MCF 10A (cell line): ENCODE measurements around the gene BRD7. TPM values are rescaled to one million over a fixed set of nuclear protein-coding genes. Genes with fewer than 3 reads are reported as not detected.

ENCODE experiments used
- BruUV-seq: library from RNA; stranded (reverse); fragments of 400-500 nt; replicated peaks from 2 replicates; lab custom pipeline; 2021; lab: Mats Ljungman, UMichigan
- CTCF ChIA-PET: fragments of 300-600 bp; sonication (Branson Sonifier 250); formaldehyde crosslinking; extraction: SDS; loops from one replicate; lab custom pipeline; 2021; ENCODE audit warnings: antibody characterized with exemption, inconsistent platforms; lab: Yijun Ruan, JAX
- POLR2A ChIA-PET: fragments of 300-600, 350-650 bp; sonication (Branson Sonifier 250); formaldehyde crosslinking; extraction: SDS; loops from one replicate; lab custom pipeline; 2020; ENCODE audit warnings: antibody characterized with exemption, inconsistent platforms; lab: Yijun Ruan, JAX
- DNase-seq: peaks from one replicate; pipeline ENCODE4 v3.0.0-alpha.2; 2018; ENCODE audit not compliant: unreplicated experiment
- H3K27ac Mint-ChIP-seq: one replicate; pipeline ENCODE4 v1.8.0; 2022; ENCODE audit warnings: mild to moderate bottlenecking, low read depth, mixed read lengths; ENCODE audit not compliant: unreplicated experiment
- H3K27me3 Mint-ChIP-seq: one replicate; pipeline ENCODE4 v1.8.0; 2022; ENCODE audit warnings: mixed read lengths; ENCODE audit not compliant: insufficient read depth, unreplicated experiment
- H3K36me3 Mint-ChIP-seq: one replicate; pipeline ENCODE4 v1.8.0; 2022; ENCODE audit warnings: mild to moderate bottlenecking, moderate library complexity, mixed read lengths; ENCODE audit not compliant: insufficient read depth, unreplicated experiment
- H3K4me1 Mint-ChIP-seq: one replicate; pipeline ENCODE4 v1.8.0; 2022; ENCODE audit warnings: mixed read lengths; ENCODE audit not compliant: insufficient read depth, unreplicated experiment
- H3K4me3 Mint-ChIP-seq: one replicate; pipeline ENCODE4 v1.8.0; 2022; ENCODE audit warnings: mild to moderate bottlenecking, moderate library complexity, mixed read lengths; ENCODE audit not compliant: unreplicated experiment
- H3K9me3 Mint-ChIP-seq: one replicate; pipeline ENCODE4 v1.8.0; 2022; ENCODE audit warnings: mixed read lengths; ENCODE audit not compliant: unreplicated experiment
- intact Hi-C: fragments of 100-400 bp; cut with micrococcal nuclease; formaldehyde crosslinking; loops from 2 replicates; pipeline ENCODE4 v1.14.1; 2022
- total RNA-seq: library from RNA; stranded (reverse); gene quantifications from 2 replicates; pipeline ENCODE4 v1.2.3, GENCODE V29; 2022
- TF ChIP-seq, protein P1 (sequence below): fragments of 200-600 bp; IDR thresholded peaks from one replicate; pipeline ENCODE4 v1.8.0; 2022; ENCODE audit warnings: antibody characterized with exemption, mild to moderate bottlenecking; ENCODE audit not compliant: unreplicated experiment

The BRD7 gene
- total RNA-seq, 1 experiment from 2014 or later, result 75.9 TPM

DNA sequence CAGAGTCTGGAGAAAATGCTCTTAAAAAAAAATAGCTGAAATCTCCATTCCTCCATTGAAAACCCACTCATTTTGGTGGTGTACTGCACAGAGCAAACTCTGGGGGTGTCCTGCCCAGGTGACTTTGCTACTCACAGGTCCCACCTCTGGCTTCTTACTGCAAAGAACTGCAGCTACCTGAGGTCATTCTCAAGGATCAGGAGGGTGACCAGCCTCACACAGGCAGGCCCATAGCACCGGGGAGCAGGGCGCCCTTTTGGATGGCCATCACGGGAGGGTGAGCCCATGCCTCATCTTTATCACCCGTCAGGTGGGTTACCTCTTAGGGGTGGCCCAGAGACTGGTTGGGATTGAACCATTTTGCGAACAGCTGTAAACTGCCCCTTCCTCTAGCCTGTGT lies 32.6 kb upstream of the BRD7 start:
- no TSS peak for BruUV-seq
- peaks cover 19% of the 10 kb centered on the region for H3K4me1 Mint-ChIP-seq

DNA sequence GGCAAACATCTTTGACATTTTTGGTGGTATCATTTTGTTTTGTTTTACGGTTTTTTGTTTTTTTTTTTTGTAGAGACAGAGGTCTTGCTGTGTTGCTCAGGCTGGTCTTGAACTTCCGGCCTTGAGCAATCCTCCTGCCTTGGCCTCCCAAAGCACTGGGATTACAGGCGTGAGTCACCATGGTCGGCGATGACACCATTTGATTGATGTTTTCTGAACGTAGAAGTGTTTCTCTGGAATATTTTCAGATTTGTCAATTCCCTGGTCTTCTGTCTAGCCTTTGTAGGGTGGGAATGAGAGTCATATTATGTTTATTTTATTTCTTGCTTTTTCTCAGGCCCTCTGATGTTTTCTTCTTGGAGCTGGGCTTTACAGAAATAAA lies 32.2 kb upstream of the BRD7 start:
- TF ChIP-seq, protein P1, sequence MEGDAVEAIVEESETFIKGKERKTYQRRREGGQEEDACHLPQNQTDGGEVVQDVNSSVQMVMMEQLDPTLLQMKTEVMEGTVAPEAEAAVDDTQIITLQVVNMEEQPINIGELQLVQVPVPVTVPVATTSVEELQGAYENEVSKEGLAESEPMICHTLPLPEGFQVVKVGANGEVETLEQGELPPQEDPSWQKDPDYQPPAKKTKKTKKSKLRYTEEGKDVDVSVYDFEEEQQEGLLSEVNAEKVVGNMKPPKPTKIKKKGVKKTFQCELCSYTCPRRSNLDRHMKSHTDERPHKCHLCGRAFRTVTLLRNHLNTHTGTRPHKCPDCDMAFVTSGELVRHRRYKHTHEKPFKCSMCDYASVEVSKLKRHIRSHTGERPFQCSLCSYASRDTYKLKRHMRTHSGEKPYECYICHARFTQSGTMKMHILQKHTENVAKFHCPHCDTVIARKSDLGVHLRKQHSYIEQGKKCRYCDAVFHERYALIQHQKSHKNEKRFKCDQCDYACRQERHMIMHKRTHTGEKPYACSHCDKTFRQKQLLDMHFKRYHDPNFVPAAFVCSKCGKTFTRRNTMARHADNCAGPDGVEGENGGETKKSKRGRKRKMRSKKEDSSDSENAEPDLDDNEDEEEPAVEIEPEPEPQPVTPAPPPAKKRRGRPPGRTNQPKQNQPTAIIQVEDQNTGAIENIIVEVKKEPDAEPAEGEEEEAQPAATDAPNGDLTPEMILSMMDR, result no peak

More for the DNA sequence above, 32.6 kb upstream of the BRD7 start:
- ChIA-PET CTCF (interaction anchor here (0.6 to 1.2 kb wide), 3 partner anchors 15 to 128 kb away, joined by 3 to 4 read pairs (median 4); no protein-coding TSS in a partner anchor), POLR2A (no interaction called here)
- TF ChIP-seq, protein P1, result no peak
- H3K36me3 Mint-ChIP-seq, result no peaks in the 10 kb centered on the region
- no peak for DNase-seq
- intact Hi-C loops, result no loop called here
- no peak overlapping the region for H3K4me3 Mint-ChIP-seq
- H3K27ac Mint-ChIP-seq, result no peak overlapping the region
- no peaks in the 10 kb centered on the region for H3K9me3 Mint-ChIP-seq
- no peaks in the 10 kb centered on the region for H3K27me3 Mint-ChIP-seq

DNA sequence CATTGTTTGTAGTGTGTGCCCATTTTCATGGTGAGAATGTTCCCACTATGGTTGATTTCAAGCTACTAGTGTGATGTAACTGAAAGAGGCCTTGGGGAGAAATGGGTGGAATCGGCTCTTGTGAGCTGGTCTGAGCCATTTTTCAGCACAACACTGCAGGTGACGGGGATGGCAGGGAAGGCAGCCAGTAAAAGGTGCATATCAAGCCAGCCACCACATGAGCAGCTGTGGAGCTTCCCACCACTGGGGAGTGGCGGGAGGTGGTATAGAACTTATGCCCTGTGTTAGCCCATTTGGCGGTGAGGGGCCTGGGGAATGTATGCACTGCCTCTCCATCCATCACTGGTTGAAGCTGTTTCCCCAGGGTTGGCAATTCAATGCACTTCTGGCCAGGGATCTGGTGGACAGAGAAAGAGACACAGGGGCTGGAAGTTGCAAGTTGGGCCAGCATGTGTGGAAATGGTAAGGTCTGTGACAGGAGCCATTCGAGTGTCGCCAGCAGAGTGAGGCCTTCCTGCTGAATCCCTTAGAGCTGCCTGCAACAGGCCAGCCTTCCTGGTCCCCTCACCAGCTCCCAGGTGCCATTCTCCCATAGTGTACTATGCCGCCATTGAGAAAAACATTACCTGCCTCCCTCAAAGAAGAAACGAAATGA lies 31.7 kb upstream of the BRD7 start:
- BruUV-seq, result no TSS peak
- no peak for DNase-seq
- CTCF ChIA-PET, result interaction anchor here (0.6 to 1.2 kb wide), 3 partner anchors 16 to 257 kb away, joined by 3 to 4 read pairs (median 3); no protein-coding TSS in a partner anchor
- H3K36me3 Mint-ChIP-seq, result no peaks in the 10 kb centered on the region
- POLR2A ChIA-PET, result no interaction called here
- H3K4me1 Mint-ChIP-seq, result peaks cover 28% of the 10 kb centered on the region
- TF ChIP-seq, protein P1, result no peak
- intact Hi-C loops, result no loop called here
- no peak overlapping the region for H3K4me3 Mint-ChIP-seq
- no peaks in the 10 kb centered on the region for H3K27me3 Mint-ChIP-seq
- no peak overlapping the region for H3K27ac Mint-ChIP-seq
- H3K9me3 Mint-ChIP-seq, result no peaks in the 10 kb centered on the region

More for the DNA sequence above, 32.2 kb upstream of the BRD7 start:
- Mint-ChIP-seq H3K27ac (no peak overlapping the region), H3K9me3 (no peaks in the 10 kb centered on the region), H3K4me1 (peaks cover 23% of the 10 kb centered on the region), H3K27me3 (no peaks in the 10 kb centered on the region), H3K4me3 (no peak overlapping the region), H3K36me3 (no peaks in the 10 kb centered on the region)
- intact Hi-C loops, result no loop called here
- peak; percentile 51 for DNase-seq
- ChIA-PET CTCF (interaction anchor here (0.6 to 1.2 kb wide), 2 partner anchors 16 to 128 kb away, joined by 3 to 4 read pairs; no protein-coding TSS in a partner anchor), POLR2A (no interaction called here)
- BruUV-seq, result no TSS peak

DNA sequence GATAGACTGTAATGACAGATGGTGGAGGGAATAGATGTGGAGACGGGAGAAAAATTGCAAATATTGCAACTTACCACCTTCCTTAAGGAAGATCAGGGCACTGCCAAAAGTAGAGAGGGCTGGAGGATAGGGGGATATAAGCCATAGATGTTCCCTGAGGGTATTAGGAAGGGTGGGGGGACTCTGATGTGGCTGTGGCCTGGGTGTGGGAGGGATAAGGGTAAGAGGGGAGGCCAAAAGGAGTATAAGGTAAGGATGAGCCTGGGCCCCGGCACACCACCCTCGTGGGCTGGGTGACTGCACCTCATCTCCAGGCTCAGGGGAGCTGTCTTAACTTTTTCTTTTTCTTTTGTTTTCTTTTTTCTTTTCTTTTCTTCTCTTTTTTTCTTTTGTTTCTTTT lies 30.6 kb upstream of the BRD7 start:
- peaks cover 34% of the 10 kb centered on the region for H3K4me1 Mint-ChIP-seq
- TF ChIP-seq, protein P1, result no peak
- no peaks in the 10 kb centered on the region for H3K27me3 Mint-ChIP-seq
- H3K9me3 Mint-ChIP-seq, result no peaks in the 10 kb centered on the region
- H3K4me3 Mint-ChIP-seq, result no peak overlapping the region
- BruUV-seq, result no TSS peak
- intact Hi-C loops, result no loop called here
- H3K27ac Mint-ChIP-seq, result no peak overlapping the region
- no peaks in the 10 kb centered on the region for H3K36me3 Mint-ChIP-seq
- ChIA-PET POLR2A (no interaction called here), CTCF (interaction anchor here (0.8 kb wide), 1 partner anchor 300 kb away, joined by 3 read pairs; no protein-coding TSS in a partner anchor)
- no peak for DNase-seq
